ENCODE data around the gene SMOC2. TPM values are rescaled to one million over a fixed set of nuclear protein-coding genes. Genes with fewer than 3 reads are reported as not detected.
"Not testable (repeated sequence)": the region's sequence is repeated elsewhere in the genome, so short reads cannot be mapped to it uniquely, and the experiment has no call there.

Gene SMOC2
- total RNA-seq, 4 donors from 2014 or later: 5.8 to 14.5 (median 9.0) TPM

- Histone ChIP-seq H3K4me1 (peaks cover 0 to 16% (median 2%) of the 10 kb centered on the region in 4 donors), H3K4me3 (no peak overlapping the region), H3K36me3 (no peaks in the 10 kb centered on the region), H3K27me3 (no peaks in the 10 kb centered on the region), H3K27ac (no peak overlapping the region), H3K9me3 (no peaks in the 10 kb centered on the region)
- in situ Hi-C loops (cut with MboI; ENCODE audit: low pct_ligation_motif_present in 1 of 4, low pct_unique_long_range_greater_than_20kb in 1 of 4, low sequenced_read_pairs in 3 of 4) (no loop called here), intact Hi-C loops (cut with DNase I; ENCODE audit: low total_unique reads) (loop anchor here (5.0 kb wide), 1 partner anchor 577 kb away; the partner anchor contains the start of gene THBS2)
- TF ChIP-seq EP300 (IDR thresholded peaks at IDR 0.05; ENCODE audit: low read depth) (no peak), CTCF (IDR thresholded peaks at IDR 0.05) (no peak), POLR2A (IDR thresholded peaks at IDR 0.05) (no peak), POLR2AphosphoS5 (IDR thresholded peaks at IDR 0.05) (no peak)
- 73 to 78% methylated on average over 4 to 11 of the region's 11 CpGs for WGBS, 2 donors (ENCODE audit: low coverage in 1 of 2)
- no peak for DNase-seq
Observed at GRCh38 chr6:168675375-168675774, 234.4 kb downstream of the SMOC2 start.

GRCh38 chr6:168675933-168676551, 235.1 kb downstream of the SMOC2 start:
- Histone ChIP-seq H3K4me1 (peaks cover 0 to 16% (median 2%) of the 10 kb centered on the region in 4 donors), H3K4me3 (no peak overlapping the region), H3K36me3 (no peaks in the 10 kb centered on the region), H3K9me3 (no peaks in the 10 kb centered on the region), H3K27me3 (no peaks in the 10 kb centered on the region), H3K27ac (no peak overlapping the region)
- 76 to 94% methylated on average over 6 to 11 of the region's 11 CpGs for WGBS, 2 donors (ENCODE audit: low coverage in 1 of 2)
- intact Hi-C loops (cut with DNase I; ENCODE audit: low total_unique reads) (loop anchor here (5.0 kb wide), 1 partner anchor 576 kb away; the partner anchor contains the start of gene THBS2), in situ Hi-C loops (cut with MboI; ENCODE audit: low pct_ligation_motif_present in 1 of 4, low pct_unique_long_range_greater_than_20kb in 1 of 4, low sequenced_read_pairs in 3 of 4) (no loop called here)
- no peak for TF ChIP-seq POLR2A (IDR thresholded peaks at IDR 0.05)
- TF ChIP-seq EP300 (IDR thresholded peaks at IDR 0.05; ENCODE audit: low read depth): no peak
- no peak for TF ChIP-seq POLR2AphosphoS5 (IDR thresholded peaks at IDR 0.05)
- no peak for TF ChIP-seq CTCF (IDR thresholded peaks at IDR 0.05)
- DNase-seq: no peak

- no peak for TF ChIP-seq POLR2AphosphoS5 (IDR thresholded peaks at IDR 0.05)
- no peak for TF ChIP-seq EP300 (IDR thresholded peaks at IDR 0.05; ENCODE audit: low read depth)
- no peak for TF ChIP-seq CTCF (IDR thresholded peaks at IDR 0.05)
- no peak for TF ChIP-seq POLR2A (IDR thresholded peaks at IDR 0.05)
- H3K4me1 ChIP-seq: peaks cover 0 to 12% (median 2%) of the 10 kb centered on the region in 4 donors
- H3K27ac ChIP-seq: no peak overlapping the region
- in situ Hi-C loops (cut with MboI; ENCODE audit: low pct_ligation_motif_present in 1 of 4, low pct_unique_long_range_greater_than_20kb in 1 of 4, low sequenced_read_pairs in 3 of 4) (no loop called here), intact Hi-C loops (cut with DNase I; ENCODE audit: low total_unique reads) (loop anchor here (5.0 kb wide), 1 partner anchor 576 kb away; the partner anchor contains the start of gene THBS2)
- no peaks in the 10 kb centered on the region for H3K27me3 ChIP-seq
- no peaks in the 10 kb centered on the region for H3K9me3 ChIP-seq
- 73% methylated on average over 16 of the region's 16 CpGs; no CpG with 5 or more reads in 1 of the 2 donors for WGBS, 2 donors (ENCODE audit: low coverage in 1 of 2)
- DNase-seq: no peak
- H3K4me3 ChIP-seq: no peak overlapping the region
- H3K36me3 ChIP-seq: no peaks in the 10 kb centered on the region
Observed at GRCh38 chr6:168676552-168677322, 235.8 kb downstream of the SMOC2 start.

- H3K36me3 ChIP-seq; DNase-seq; in situ Hi-C loops (cut with MboI; ENCODE audit: low pct_ligation_motif_present in 1 of 4, low pct_unique_long_range_greater_than_20kb in 1 of 4, low sequenced_read_pairs in 3 of 4); H3K4me1 ChIP-seq; H3K9me3 ChIP-seq; H3K27me3 ChIP-seq; H3K4me3 ChIP-seq; H3K27ac ChIP-seq: not testable (repeated sequence)
- WGBS, 2 donors (ENCODE audit: low coverage in 1 of 2): 69 to 74% methylated on average over 2 to 6 of the region's 6 CpGs
- intact Hi-C loops (cut with DNase I; ENCODE audit: low total_unique reads): loop anchor here (5.0 kb wide), 1 partner anchor 575 kb away; the partner anchor contains the start of gene THBS2
Observed at GRCh38 chr6:168677323-168677781, 236.4 kb downstream of the SMOC2 start.
